ENCODE data around the gene UNC13B.

DNA sequence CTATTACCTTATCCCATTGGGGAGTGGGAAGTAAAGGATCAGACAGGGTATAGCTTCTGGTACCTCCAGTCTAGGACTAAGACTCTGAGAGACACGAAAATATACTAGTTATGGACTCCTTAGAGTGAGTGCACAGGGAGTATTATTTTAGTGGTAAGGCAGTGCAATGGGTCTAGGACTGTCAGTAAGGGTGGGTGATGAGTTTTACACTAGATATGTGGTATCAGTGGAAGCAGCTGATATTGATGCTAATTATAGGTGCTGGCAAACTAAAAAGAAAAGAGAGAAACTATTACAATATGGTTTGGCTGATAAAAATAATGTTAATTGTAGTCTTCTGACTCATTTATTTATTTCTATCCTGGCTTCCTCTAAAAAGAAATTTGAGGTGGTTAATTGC is 118.6 kb downstream of the UNC13B start:
- TF ChIP-seq EP300 (IDR thresholded peaks at IDR 0.05) (no peak), POLR2AphosphoS5 (IDR thresholded peaks at IDR 0.05) (no peak)

Measured in sigmoid colon (tissue), 4 donors.